Activated B cell treated with CpG ODN at 0.5 μM for 24 hours (primary cell): ENCODE data around the gene IL17F. TPM values are rescaled to one million over a fixed set of nuclear protein-coding genes. Genes with fewer than 3 reads are reported as not detected.

Experiments
- ATAC-seq: fragments of 200-7000 bp; cut with Tn5 transposase; one replicate; pipeline ENCODE4 v1.10.0; 2021; ENCODE audit warnings: low read depth, mild to moderate bottlenecking, moderate library complexity
- CTCF ChIA-PET: fragments of 350-600 bp; sonication (Branson Sonifier 250); formaldehyde crosslinking; loops from one replicate; lab custom pipeline; 2021; ENCODE audit warnings: antibody characterized with exemption; lab: Charles Lee
- POLR2A ChIA-PET: fragments of 350-600 bp; sonication (Branson Sonifier 250); formaldehyde crosslinking; loops from one replicate; lab custom pipeline; 2021; ENCODE audit warnings: antibody characterized with exemption; lab: Charles Lee
- DNase-seq: peaks from one replicate; pipeline ENCODE4 v3.0.0; 2022
- H3K27ac Mint-ChIP-seq: one replicate; pipeline ENCODE4 v1.8.0; 2020; ENCODE audit warnings: mixed read lengths
- H3K27me3 Mint-ChIP-seq: one replicate; pipeline ENCODE4 v1.8.0; 2021; ENCODE audit warnings: mixed read lengths
- H3K36me3 Mint-ChIP-seq: one replicate; pipeline ENCODE4 v1.8.0; 2021; ENCODE audit warnings: low read depth, mixed read lengths
- H3K4me1 Mint-ChIP-seq: one replicate; pipeline ENCODE4 v1.8.0; 2021; ENCODE audit warnings: mixed read lengths
- H3K4me3 Mint-ChIP-seq: one replicate; pipeline ENCODE4 v1.8.0; 2020; ENCODE audit warnings: mild to moderate bottlenecking, mixed read lengths
- H3K9me3 Mint-ChIP-seq: one replicate; pipeline ENCODE4 v1.8.0; 2020; ENCODE audit warnings: mixed read lengths
- intact Hi-C: fragments of 100-400 bp; cut with micrococcal nuclease; formaldehyde crosslinking; loops from one replicate; pipeline ENCODE4 v1.15.1; 2024
- total RNA-seq: library from RNA; stranded (reverse); gene quantifications from 2 replicates; pipeline ENCODE4 v1.2.3, GENCODE V29; 2022
- TF ChIP-seq, protein P1 (sequence below): fragments of 200-600 bp; IDR thresholded peaks from one replicate; pipeline ENCODE4 v1.8.0; 2022; ENCODE audit warnings: antibody characterized with exemption, mild to moderate bottlenecking

Gene IL17F
- total RNA-seq, result not detected in 2 replicates

- no peak within 1 kb of the TSS for H3K4me3 Mint-ChIP-seq
- H3K27me3 Mint-ChIP-seq, result peaks cover 8% of the 10 kb centered on the region
- POLR2A ChIA-PET, result no interaction called here
- ATAC-seq (no peak), DNase-seq (no peak)
- H3K9me3 Mint-ChIP-seq, result no peaks in the 10 kb centered on the region
- H3K36me3 Mint-ChIP-seq, result no peaks in the 10 kb centered on the region
- intact Hi-C loops, result no loop called here
- H3K4me1 Mint-ChIP-seq, result no peaks in the 10 kb centered on the region
- CTCF ChIA-PET, result no interaction called here
- no peak within 1 kb of the TSS for H3K27ac Mint-ChIP-seq
- TF ChIP-seq, protein P1, sequence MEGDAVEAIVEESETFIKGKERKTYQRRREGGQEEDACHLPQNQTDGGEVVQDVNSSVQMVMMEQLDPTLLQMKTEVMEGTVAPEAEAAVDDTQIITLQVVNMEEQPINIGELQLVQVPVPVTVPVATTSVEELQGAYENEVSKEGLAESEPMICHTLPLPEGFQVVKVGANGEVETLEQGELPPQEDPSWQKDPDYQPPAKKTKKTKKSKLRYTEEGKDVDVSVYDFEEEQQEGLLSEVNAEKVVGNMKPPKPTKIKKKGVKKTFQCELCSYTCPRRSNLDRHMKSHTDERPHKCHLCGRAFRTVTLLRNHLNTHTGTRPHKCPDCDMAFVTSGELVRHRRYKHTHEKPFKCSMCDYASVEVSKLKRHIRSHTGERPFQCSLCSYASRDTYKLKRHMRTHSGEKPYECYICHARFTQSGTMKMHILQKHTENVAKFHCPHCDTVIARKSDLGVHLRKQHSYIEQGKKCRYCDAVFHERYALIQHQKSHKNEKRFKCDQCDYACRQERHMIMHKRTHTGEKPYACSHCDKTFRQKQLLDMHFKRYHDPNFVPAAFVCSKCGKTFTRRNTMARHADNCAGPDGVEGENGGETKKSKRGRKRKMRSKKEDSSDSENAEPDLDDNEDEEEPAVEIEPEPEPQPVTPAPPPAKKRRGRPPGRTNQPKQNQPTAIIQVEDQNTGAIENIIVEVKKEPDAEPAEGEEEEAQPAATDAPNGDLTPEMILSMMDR, result no peak
Measured at GRCh38 chr6:52244400-52244799, at the start of gene IL17F. IL17F (minus strand) TSS chr6:52244500; CDS start chr6:52244429, 71 bp downstream.

DNA sequence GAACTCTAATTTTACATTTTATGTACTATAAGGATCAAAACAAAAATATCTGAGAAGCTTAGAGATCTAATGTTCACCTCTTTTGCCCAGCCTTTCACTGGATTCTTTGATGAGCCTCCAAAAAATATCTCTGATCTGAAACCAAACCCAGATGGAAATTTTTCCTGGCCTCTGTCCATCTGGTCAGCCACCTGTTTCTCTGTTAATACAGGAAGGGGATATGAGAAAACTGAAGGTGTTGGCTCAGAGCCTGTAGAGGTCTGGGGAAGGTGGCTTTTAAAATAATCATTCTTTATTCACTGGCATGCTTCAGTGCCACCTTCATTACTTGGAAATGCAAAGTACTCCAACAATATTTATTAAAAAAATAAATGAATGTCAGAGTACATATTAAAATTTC lies 48.8 kb upstream of the IL17F start:
- TF ChIP-seq, protein P1, result no peak
- H3K36me3 Mint-ChIP-seq, result no peaks in the 10 kb centered on the region
- peaks cover 26% of the 10 kb centered on the region for H3K4me1 Mint-ChIP-seq
- H3K9me3 Mint-ChIP-seq, result no peaks in the 10 kb centered on the region
- H3K4me3 Mint-ChIP-seq, result no peak overlapping the region
- no peak overlapping the region for H3K27ac Mint-ChIP-seq
- CTCF ChIA-PET, result interaction anchor here (1.3 kb wide), 2 partner anchors 8 to 69 kb away, joined by 4 to 5 read pairs; partner anchors contain the start of gene PAQR8
- intact Hi-C loops, result loop anchor here (10.0 kb wide), 1 partner anchor 1062 kb away; no protein-coding TSS in a partner anchor
- no peaks in the 10 kb centered on the region for H3K27me3 Mint-ChIP-seq
- ATAC-seq, result no peak
- POLR2A ChIA-PET, result interaction anchor here (1.2 kb wide), 1 partner anchor 8 kb away, joined by 3 read pairs; no protein-coding TSS in a partner anchor
- DNase-seq, result no peak

- no peak overlapping the region for H3K4me3 Mint-ChIP-seq
Measured at GRCh38 chr6:52288841-52289240, 44.5 kb upstream of the IL17F start.

GRCh38 chr6:52288216-52288615 lies 43.9 kb upstream of the IL17F start:
- Mint-ChIP-seq H3K36me3 (peaks cover 2% of the 10 kb centered on the region), H3K27me3 (no peaks in the 10 kb centered on the region), H3K4me3 (no peak overlapping the region), H3K4me1 (peaks cover 12% of the 10 kb centered on the region), H3K27ac (no peak overlapping the region), H3K9me3 (no peaks in the 10 kb centered on the region)
- intact Hi-C loops, result loop anchor here (5.0 to 10.0 kb wide), 2 partner anchors 709 to 1507 kb away; partner anchors contain the start of genes GSTA4 and LRRC1
- no peak for DNase-seq
- CTCF ChIA-PET, result interaction anchor here (7.1 kb wide), 1 partner anchor 112 kb away, joined by 156 read pairs; no protein-coding TSS in a partner anchor
- ATAC-seq, result no peak
- TF ChIP-seq, protein P1, result no peak
- POLR2A ChIA-PET, result interaction anchor here (4.1 kb wide), 1 partner anchor 17 kb away, joined by 21 read pairs; no protein-coding TSS in a partner anchor

More at GRCh38 chr6:52288841-52289240, 44.5 kb upstream of the IL17F start:
- ChIA-PET CTCF (interaction anchor here (0.8 to 1.3 kb wide), 2 partner anchors 108 to 111 kb away, joined by 3 to 7 read pairs; no protein-coding TSS in a partner anchor), POLR2A (no interaction called here)
- ATAC-seq, result no peak
- H3K9me3 Mint-ChIP-seq, result no peaks in the 10 kb centered on the region
- DNase-seq, result no peak
- no peaks in the 10 kb centered on the region for H3K36me3 Mint-ChIP-seq
- H3K27ac Mint-ChIP-seq, result no peak overlapping the region
- peaks cover 7% of the 10 kb centered on the region for H3K4me1 Mint-ChIP-seq
- TF ChIP-seq, protein P1, result no peak
- intact Hi-C loops, result loop anchor here (5.0 to 10.0 kb wide), 2 partner anchors 708 to 1506 kb away; partner anchors contain the start of genes GSTA4 and LRRC1
- H3K27me3 Mint-ChIP-seq, result no peaks in the 10 kb centered on the region

GRCh38 chr6:52286798-52287432 lies 42.6 kb upstream of the IL17F start:
- H3K9me3 Mint-ChIP-seq, result no peaks in the 10 kb centered on the region
- ATAC-seq (no peak), DNase-seq (no peak)
- H3K4me1 Mint-ChIP-seq, result peaks cover 20% of the 10 kb centered on the region
- POLR2A ChIA-PET, result interaction anchor here (0.6 to 4.1 kb wide), 6 partner anchors 10 to 133 kb away, joined by 3 to 29 read pairs (median 5); partner anchors contain the start of genes EFHC1 and PAQR8
- TF ChIP-seq, protein P1, result no peak
- H3K36me3 Mint-ChIP-seq, result peaks cover 12% of the 10 kb centered on the region
- CTCF ChIA-PET, result interaction anchor here (1.0 to 7.1 kb wide), 15 partner anchors 14 to 376 kb away, joined by 3 to 156 read pairs (median 6); partner anchors contain the start of gene PAQR8
- no peaks in the 10 kb centered on the region for H3K27me3 Mint-ChIP-seq
- H3K27ac Mint-ChIP-seq, result peak overlapping the region; percentile 43
- H3K4me3 Mint-ChIP-seq, result peak overlapping the region; percentile 8
- intact Hi-C loops, result loop anchor here (1.0 to 10.0 kb wide), 5 partner anchors 112 to 1508 kb away; partner anchors contain the start of genes GSTA4 and LRRC1
